8988T (cell line): ENCODE measurements around the gene TMEM131L.
A peak's percentile ranks its signal among the peaks of the same experiment; 100 is the strongest.

Source experiments
- DNase-seq: peaks from one replicate; pipeline ENCODE4 v3.0.0; 2011

Gene TMEM131L

DNA sequence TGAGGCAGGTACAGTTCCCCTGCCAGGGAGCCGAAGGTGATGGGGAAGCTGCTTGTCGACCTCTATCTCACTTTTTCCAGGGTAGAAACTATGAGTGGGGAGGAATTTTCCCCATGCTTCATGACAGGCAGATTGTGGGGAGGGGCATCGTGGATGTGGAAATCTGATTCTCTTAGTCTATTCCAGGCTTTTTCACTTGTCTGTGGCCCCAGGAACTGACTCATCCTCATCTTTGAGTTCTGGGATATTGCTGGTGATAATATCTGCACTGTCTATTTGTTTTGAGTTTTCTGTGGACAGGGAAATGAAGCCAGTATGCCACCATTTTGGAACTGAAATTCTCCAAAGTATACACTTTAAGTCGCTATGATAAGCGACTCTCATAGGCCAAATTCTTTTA lies 210.3 kb downstream of the TMEM131L start:
- DNase-seq: no peak

DNA sequence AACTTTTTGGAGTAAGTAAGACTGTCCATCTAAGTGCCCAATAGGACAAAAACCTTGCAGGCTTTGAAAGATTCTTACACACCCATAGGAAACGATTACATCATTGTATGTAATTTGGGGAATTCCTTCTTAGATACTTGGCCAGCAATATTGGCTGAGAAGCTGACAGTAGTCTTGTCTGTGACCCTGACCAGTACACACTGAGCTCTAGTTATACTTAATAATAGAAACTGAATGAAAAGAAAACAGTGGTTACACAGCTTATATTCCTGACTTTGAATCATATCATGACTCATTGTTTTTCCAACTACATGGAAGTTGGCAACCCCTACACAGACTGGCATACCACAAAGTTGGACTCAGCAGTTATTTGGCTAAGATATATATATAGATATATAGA lies 210.8 kb downstream of the TMEM131L start:
- no peak for DNase-seq

DNA sequence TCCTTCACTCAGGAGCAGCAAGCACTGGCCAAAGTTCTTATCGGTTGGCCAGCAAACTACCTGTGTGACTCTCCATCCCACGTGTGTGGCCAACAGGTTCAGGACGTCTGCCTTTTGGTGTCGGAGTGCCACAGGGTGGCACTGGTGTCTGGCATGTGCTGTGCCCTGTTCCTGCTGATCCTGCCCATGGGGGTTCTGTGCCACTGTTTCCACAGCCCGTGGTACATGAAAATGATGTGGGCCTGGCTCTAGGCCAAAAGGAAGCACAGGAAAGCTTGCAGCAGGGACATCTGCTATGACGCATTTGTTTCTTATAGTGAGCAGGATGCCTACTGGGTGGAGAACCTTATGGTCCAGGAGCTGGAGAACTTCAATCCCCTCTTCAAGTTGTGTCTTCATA lies 213.3 kb downstream of the TMEM131L start:
- no peak for DNase-seq

DNA sequence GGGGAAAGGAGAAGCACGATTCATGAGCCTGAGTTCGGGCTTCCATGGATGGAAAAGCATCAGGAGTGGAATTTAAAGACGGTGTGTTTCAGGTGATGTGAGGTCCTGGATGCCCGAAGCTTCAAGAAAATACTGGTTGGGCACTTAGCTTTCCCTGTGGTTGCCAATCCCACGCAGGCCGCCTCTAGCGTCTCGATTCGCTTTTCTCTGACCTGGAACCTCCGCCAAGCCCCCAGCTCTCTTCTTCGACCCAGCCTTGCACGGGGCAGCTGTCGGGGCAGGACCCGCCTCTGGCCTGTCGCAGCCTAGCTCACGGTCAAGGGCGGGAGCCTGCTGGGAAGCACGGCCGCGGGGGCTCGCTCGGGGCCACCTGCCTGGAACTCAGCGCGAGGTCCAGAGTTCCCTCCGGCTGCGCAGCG lies 217.6 kb downstream of the TMEM131L start:
- no peak for DNase-seq

DNA sequence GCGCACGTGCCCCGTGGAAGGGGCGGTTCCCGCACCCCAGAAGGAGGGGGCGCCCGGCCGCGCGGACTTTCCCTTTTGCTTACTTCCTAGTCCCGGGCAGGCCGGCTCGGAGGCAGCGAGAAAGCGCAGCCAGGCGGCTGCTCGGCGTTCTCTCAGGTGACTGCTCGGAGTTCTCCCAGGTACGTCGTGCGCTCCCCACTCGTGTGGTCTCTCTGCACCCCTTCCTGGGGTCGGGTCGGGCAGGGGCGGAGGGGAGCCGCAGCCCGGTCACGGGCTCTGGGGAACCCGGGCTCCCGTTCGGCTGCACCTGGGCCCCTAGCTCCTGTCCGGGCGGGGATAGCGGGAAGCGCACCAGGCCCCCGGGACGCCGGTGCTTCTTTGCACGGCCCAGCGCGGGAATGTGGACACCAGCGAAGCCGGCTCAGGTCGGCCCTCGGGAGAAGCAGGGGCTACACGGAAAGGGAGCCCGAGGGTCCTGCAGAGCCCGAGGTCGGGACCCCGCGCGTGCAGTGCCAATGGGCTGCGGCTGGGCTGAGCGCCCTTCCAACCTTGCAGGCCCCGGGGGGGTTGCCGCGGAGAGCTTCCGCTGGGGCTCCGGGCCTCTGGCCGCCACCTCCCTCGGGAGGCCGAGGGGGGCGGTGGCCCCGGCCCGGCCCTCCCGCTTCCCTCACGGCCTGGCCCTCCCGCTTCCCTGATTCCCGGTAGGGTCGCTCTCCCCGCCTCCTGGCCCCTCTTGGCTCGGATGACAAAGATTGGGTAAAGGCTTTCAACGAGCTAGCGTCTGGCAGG lies 218.2 kb downstream of the TMEM131L start, which contains the start of gene TLR2:
Gene TLR2 (plus strand): TSS at position 99 of the 789 bp plus-strand sequence. CDS start 18,628 bp downstream, outside the sequence.
- peak; percentile 28 for DNase-seq

DNA sequence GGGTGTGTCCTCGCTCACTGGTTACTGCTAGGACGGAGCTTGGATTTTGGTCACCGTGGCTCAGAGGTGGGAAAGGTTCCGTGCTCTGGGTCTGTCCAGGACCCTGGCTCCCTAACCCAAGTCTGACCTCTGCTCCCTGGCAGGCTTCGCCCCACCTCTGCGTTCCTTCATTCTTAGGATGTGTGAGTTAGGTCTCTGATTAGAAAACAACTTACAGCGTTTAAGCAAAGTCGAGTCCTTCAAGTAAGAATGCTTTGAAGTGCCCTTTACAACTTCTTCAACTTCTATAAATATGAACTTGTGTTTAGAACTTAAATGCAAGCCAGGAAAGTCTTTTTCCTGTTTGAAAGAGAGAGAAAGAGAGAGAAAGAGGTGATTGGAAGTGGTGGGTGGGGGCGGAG lies 218.8 kb downstream of the TMEM131L start:
- no peak for DNase-seq
